ENCODE measurements around the gene OR6M1. TPM values are rescaled to one million over a fixed set of nuclear protein-coding genes. Genes with fewer than 3 reads are reported as not detected.

OR6M1 gene
- total and polyA plus RNA-seq, 9 of the 15 experiments (the other 6 are each of a cell fraction or from before 2014, with no cell fraction given) = not detected

DNA sequence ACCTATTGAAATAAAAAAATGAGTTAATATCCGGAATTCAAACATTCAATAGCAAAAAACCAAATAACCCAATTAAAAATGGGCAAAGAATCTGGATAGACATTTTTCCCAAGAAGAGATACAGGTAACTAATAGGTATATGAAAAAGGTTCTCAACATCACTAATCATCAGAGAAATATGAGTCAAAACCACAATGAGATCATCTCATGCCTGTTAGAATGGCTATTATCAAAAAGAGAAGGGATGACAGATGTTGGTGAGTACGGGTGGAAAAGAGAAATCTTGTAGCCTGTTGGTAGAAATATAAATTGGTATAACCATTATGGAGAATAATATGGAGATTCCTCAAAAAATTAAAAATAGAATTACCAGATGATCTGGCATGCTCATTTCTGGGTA lies 26.9 kb upstream of the OR6M1 start:
- ATAC-seq (no peak), DNase-seq (ENCODE audit: extremely low read depth in 1 of 4, low spot score in 3 of 4) (no peak), FAIRE-seq (no peak)
- 0% methylated on average over 2 of the region's 2 CpGs for WGBS (ENCODE audit: insufficient coverage, low coverage, missing lambda C conversion rate)
- Histone ChIP-seq H3K36me3 (ENCODE audit: control insufficient read depth, insufficient read depth, low read length) (no peaks in the 10 kb centered on the region), H3K79me2 (ENCODE audit: control insufficient read depth, insufficient read depth, low read length) (no peaks in the 10 kb centered on the region), H3K9me1 (ENCODE audit: control insufficient read depth, insufficient read depth, low read length) (no peaks in the 10 kb centered on the region), H3K4me3 (no peak overlapping the region), H2AFZ (ENCODE audit: low read depth, low read length) (no peak overlapping the region), H3K4me2 (ENCODE audit: insufficient read depth, low read length) (no peak overlapping the region), H3K9me3 (replicated peaks; ENCODE audit: control insufficient read depth, insufficient read depth, low read depth, low read length) (no peaks in the 10 kb centered on the region), H3K4me1 (replicated peaks in 1 of 2; ENCODE audit: control insufficient read depth in 2 of 2, insufficient read depth in 2 of 2, low read length in 2 of 2) (no peaks in the 10 kb centered on the region), H3K27ac (ENCODE audit: extremely low read depth, low read depth, low read length) (no peak overlapping the region), H4K20me1 (replicated peaks; ENCODE audit: control insufficient read depth, insufficient read depth, low read length) (no peaks in the 10 kb centered on the region), H3K27me3 (ENCODE audit: control insufficient read depth in 2 of 2, insufficient read depth in 2 of 2, low read length in 2 of 2) (peaks cover 0 to 4% of the 10 kb centered on the region in 2 experiments; a peak in 1 of 5 replicates), H3K9ac (ENCODE audit: insufficient read depth in 1 of 2, low read depth in 2 of 2, low read length in 2 of 2) (no peak overlapping the region)
- in situ Hi-C loops (cut with MboI) = no loop called here
- intact Hi-C loops (cut with micrococcal nuclease) = no loop called here
- no TSS peak for BruUV-seq (replicated peaks)
- ChIA-PET POLR2A (no interaction called here), CTCF (ENCODE audit: low intra/inter-chr PET ratio) (interaction anchor here (0.6 kb wide), 1 partner anchor 322 kb away, joined by 3 read pairs; no protein-coding TSS in a partner anchor)
- TF ChIP-seq, protein P1, sequence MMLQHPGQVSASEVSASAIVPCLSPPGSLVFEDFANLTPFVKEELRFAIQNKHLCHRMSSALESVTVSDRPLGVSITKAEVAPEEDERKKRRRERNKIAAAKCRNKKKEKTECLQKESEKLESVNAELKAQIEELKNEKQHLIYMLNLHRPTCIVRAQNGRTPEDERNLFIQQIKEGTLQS (IDR thresholded peaks at IDR 0.05) = peak; percentile 30; the same call in 1 of the 2 replicates
- TF ChIP-seq, protein P1 (CRISPR knock-in tag; conservative IDR thresholded peaks at IDR 0.05) = no peak
- no peak for TF ChIP-seq MAFG (tag; conservative IDR thresholded peaks at IDR 0.05)

DNA sequence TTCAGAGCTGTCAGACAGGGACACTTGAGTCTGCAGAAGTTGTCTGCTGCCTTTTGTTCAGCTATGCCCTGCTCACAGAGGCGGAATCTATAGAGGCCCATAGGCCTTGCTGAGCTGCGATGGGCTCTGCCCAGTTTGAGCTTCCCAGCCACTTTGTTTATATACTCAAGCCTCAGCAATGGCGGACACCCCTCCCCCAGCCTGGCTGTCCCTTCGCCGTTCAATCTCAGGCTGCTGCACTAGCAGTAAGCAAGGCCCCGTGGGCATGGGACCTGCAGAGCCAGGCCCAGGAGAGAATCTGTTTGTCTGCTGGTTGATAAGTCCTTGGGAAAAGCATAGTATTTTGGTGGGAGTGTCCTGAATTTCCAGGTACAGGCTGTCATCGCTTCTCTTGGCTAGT lies 23.6 kb upstream of the OR6M1 start:
- Histone ChIP-seq H3K4me2 (ENCODE audit: insufficient read depth, low read length) (no peak overlapping the region), H3K9me1 (ENCODE audit: control insufficient read depth, insufficient read depth, low read length) (no peaks in the 10 kb centered on the region), H3K9me3 (replicated peaks; ENCODE audit: control insufficient read depth, insufficient read depth, low read depth, low read length) (no peaks in the 10 kb centered on the region), H3K27me3 (ENCODE audit: control insufficient read depth in 2 of 2, insufficient read depth in 2 of 2, low read length in 2 of 2) (peaks cover 0 to 4% of the 10 kb centered on the region in 2 experiments; a peak in 1 of 5 replicates), H3K9ac (ENCODE audit: insufficient read depth in 1 of 2, low read depth in 2 of 2, low read length in 2 of 2) (no peak overlapping the region), H3K4me3 (no peak overlapping the region), H3K36me3 (ENCODE audit: control insufficient read depth, insufficient read depth, low read length) (no peaks in the 10 kb centered on the region), H2AFZ (ENCODE audit: low read depth, low read length) (no peak overlapping the region), H3K4me1 (replicated peaks in 1 of 2; ENCODE audit: control insufficient read depth in 2 of 2, insufficient read depth in 2 of 2, low read length in 2 of 2) (no peaks in the 10 kb centered on the region), H4K20me1 (replicated peaks; ENCODE audit: control insufficient read depth, insufficient read depth, low read length) (no peaks in the 10 kb centered on the region), H3K27ac (ENCODE audit: extremely low read depth, low read depth, low read length) (no peak overlapping the region), H3K79me2 (ENCODE audit: control insufficient read depth, insufficient read depth, low read length) (no peaks in the 10 kb centered on the region)
- TF ChIP-seq, protein P2, sequence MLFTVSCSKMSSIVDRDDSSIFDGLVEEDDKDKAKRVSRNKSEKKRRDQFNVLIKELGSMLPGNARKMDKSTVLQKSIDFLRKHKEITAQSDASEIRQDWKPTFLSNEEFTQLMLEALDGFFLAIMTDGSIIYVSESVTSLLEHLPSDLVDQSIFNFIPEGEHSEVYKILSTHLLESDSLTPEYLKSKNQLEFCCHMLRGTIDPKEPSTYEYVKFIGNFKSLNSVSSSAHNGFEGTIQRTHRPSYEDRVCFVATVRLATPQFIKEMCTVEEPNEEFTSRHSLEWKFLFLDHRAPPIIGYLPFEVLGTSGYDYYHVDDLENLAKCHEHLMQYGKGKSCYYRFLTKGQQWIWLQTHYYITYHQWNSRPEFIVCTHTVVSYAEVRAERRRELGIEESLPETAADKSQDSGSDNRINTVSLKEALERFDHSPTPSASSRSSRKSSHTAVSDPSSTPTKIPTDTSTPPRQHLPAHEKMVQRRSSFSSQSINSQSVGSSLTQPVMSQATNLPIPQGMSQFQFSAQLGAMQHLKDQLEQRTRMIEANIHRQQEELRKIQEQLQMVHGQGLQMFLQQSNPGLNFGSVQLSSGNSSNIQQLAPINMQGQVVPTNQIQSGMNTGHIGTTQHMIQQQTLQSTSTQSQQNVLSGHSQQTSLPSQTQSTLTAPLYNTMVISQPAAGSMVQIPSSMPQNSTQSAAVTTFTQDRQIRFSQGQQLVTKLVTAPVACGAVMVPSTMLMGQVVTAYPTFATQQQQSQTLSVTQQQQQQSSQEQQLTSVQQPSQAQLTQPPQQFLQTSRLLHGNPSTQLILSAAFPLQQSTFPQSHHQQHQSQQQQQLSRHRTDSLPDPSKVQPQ (CRISPR knock-in tag; IDR thresholded peaks at IDR 0.05; ENCODE audit: borderline replicate concordance) = no peak
- TF ChIP-seq MCM3 (IDR thresholded peaks at IDR 0.05) (no peak), ZNF212 (CRISPR knock-in tag; IDR thresholded peaks at IDR 0.05) (no peak), FUS (optimal IDR thresholded peaks at IDR 0.05; ENCODE audit: low read depth, low read length) (no peak), TBL1XR1 (IDR thresholded peaks at IDR 0.05; ENCODE audit: low read length in 2 of 2) (no peak)
- FAIRE-seq (no peak), DNase-seq (ENCODE audit: extremely low read depth in 1 of 4, low spot score in 3 of 4) (no peak), ATAC-seq (no peak)
- intact Hi-C loops (cut with micrococcal nuclease) (no loop called here), in situ Hi-C loops (cut with MboI) (no loop called here)
- ChIA-PET POLR2A (interaction anchor here (0.7 kb wide), 1 partner anchor 147 kb away, joined by 5 read pairs; no protein-coding TSS in a partner anchor), CTCF (ENCODE audit: low intra/inter-chr PET ratio) (no interaction called here)
- 2% methylated on average over 7 of the region's 7 CpGs for WGBS (ENCODE audit: insufficient coverage, low coverage, missing lambda C conversion rate)
- no TSS peak for BruUV-seq (replicated peaks)

Data from K562 (cell line).